AG04450 (cell line): Measurements from ENCODE around the gene KLHL30. TPM values are rescaled to one million over a fixed set of nuclear protein-coding genes. Genes with fewer than 3 reads are reported as not detected.

ENCODE experiments used
- CTCF ChIA-PET: fragments of 300-600, 350-600 bp; formaldehyde crosslinking; extraction: SDS; loops from one replicate; lab custom pipeline; 2022; ENCODE audit warnings: antibody characterized with exemption, inconsistent platforms; lab: Charles Lee
- POLR2A ChIA-PET: fragments of 350-600 bp; formaldehyde crosslinking; extraction: SDS; loops from one replicate; lab custom pipeline; 2021; ENCODE audit warnings: antibody characterized with exemption, inconsistent platforms; lab: Yijun Ruan, JAX
- DNase-seq: peaks from one replicate; pipeline ENCODE4 v3.0.0-alpha.2; 2011; ENCODE audit warnings: low read depth, low spot score
- H3K27ac ChIP-seq: one replicate; pipeline ENCODE4 v1.5.1; 2012; ENCODE audit warnings: low read depth, low read length, control low read depth
- H3K27me3 ChIP-seq: one replicate; pipeline ENCODE4 v1.6.0; 2012; ENCODE audit warnings: low read length; ENCODE audit not compliant: control insufficient read depth, insufficient read depth
- H3K4me3 ChIP-seq: 2 replicates; pipeline ENCODE4 v1.5.1; 2011; ENCODE audit warnings: mild to moderate bottlenecking, low read depth, low read length, control low read depth
- H3K9me3 ChIP-seq: 2 replicates; pipeline ENCODE4 v1.5.1; 2012; ENCODE audit warnings: low read length; ENCODE audit not compliant: control insufficient read depth, insufficient read depth
- polyA plus RNA-seq: library from polyadenylated mRNA; depleted of rRNA; stranded (reverse); fragments of >200 nt; gene quantifications from 2 replicates; pipeline ENCODE4 v1.2.3, GENCODE V29; 2011
- TF ChIP-seq, protein P1 (sequence below): IDR thresholded peaks from 2 replicates; pipeline ENCODE4 v1.5.1; 2011; ENCODE audit warnings: low read depth, low read length, control low read depth, inconsistent platforms

Gene KLHL30
- polyA plus RNA-seq, 1 experiment, result not detected

GRCh38 chr2:238128061-238128440 lies 10.4 kb upstream of the KLHL30 start:
- Histone ChIP-seq H3K27ac (no peak overlapping the region), H3K9me3 (peaks cover 4% of the 10 kb centered on the region; the same call in 1 of the 2 replicates), H3K4me3 (no peak overlapping the region), H3K27me3 (peaks cover 5% of the 10 kb centered on the region)
- CTCF ChIA-PET, result interaction anchor here (0.6 to 1.4 kb wide), 2 partner anchors 42 to 241 kb away, joined by 4 to 6 read pairs; no protein-coding TSS in a partner anchor
- no peak for DNase-seq
- TF ChIP-seq, protein P1, sequence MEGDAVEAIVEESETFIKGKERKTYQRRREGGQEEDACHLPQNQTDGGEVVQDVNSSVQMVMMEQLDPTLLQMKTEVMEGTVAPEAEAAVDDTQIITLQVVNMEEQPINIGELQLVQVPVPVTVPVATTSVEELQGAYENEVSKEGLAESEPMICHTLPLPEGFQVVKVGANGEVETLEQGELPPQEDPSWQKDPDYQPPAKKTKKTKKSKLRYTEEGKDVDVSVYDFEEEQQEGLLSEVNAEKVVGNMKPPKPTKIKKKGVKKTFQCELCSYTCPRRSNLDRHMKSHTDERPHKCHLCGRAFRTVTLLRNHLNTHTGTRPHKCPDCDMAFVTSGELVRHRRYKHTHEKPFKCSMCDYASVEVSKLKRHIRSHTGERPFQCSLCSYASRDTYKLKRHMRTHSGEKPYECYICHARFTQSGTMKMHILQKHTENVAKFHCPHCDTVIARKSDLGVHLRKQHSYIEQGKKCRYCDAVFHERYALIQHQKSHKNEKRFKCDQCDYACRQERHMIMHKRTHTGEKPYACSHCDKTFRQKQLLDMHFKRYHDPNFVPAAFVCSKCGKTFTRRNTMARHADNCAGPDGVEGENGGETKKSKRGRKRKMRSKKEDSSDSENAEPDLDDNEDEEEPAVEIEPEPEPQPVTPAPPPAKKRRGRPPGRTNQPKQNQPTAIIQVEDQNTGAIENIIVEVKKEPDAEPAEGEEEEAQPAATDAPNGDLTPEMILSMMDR, result no peak
- POLR2A ChIA-PET, result no interaction called here

GRCh38 chr2:238128534-238129001 lies 9.9 kb upstream of the KLHL30 start:
- TF ChIP-seq, protein P1, result no peak
- Histone ChIP-seq H3K4me3 (no peak overlapping the region), H3K27me3 (peaks cover 3% of the 10 kb centered on the region), H3K27ac (no peak overlapping the region), H3K9me3 (peaks cover 4% of the 10 kb centered on the region; the same call in 1 of the 2 replicates)
- no peak for DNase-seq
- CTCF ChIA-PET, result interaction anchor here (0.6 kb wide), 1 partner anchor 242 kb away, joined by 6 read pairs; no protein-coding TSS in a partner anchor
- POLR2A ChIA-PET, result no interaction called here

DNA sequence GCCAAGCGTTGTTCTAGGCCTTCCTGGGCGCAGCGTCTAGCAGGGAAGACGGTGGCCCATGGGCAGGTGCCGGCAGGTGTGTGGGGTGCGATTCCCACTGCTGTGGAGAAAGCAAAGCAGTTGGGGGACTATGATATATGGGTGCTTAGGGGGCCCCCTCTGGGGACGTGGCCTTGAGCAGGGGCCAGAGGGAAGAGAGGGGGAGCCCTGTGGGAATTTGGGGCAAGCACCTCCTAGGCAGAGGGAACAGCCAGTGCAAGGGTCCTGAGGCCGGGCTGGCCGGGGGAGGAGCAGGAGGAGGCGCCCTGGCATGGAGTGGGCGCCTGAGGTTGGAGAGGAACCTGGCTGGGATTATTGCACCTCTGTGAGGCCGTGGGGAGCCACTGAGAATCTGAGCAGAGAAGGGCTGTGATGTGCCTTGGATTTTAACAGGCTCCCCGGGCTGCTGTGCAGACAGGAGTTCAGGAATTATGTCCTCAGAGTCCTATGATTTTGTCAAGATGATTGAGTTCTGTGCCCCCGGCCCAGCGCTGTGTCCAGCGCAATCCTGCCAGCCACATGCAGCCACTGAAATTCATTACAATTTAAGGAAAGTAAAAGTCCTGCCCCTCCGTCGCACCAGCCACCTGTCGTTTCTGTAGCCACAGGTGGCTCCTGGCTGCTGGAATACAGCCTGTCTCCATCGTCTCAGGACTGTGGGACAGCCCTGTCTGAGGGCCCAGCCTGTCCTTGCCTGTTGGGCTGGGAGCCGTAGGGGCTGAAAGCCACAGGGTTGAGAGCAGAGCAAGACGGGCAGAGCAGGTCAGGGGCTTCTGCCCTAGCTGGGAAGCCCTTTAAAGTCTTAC lies 9.1 kb upstream of the KLHL30 start:
- Histone ChIP-seq H3K27me3 (no peaks in the 10 kb centered on the region), H3K27ac (no peak overlapping the region), H3K4me3 (no peak overlapping the region), H3K9me3 (peaks cover 4% of the 10 kb centered on the region; the same call in 1 of the 2 replicates)
- TF ChIP-seq, protein P1, result no peak
- ChIA-PET CTCF (no interaction called here), POLR2A (no interaction called here)
- DNase-seq, result no peak

- no peak for DNase-seq
- H3K4me3 ChIP-seq, result no peak overlapping the region
- H3K9me3 ChIP-seq, result peaks cover 4% of the 10 kb centered on the region; the same call in 1 of the 2 replicates
- ChIA-PET POLR2A (no interaction called here), CTCF (no interaction called here)
- TF ChIP-seq, protein P1, result no peak
- H3K27me3 ChIP-seq, result no peaks in the 10 kb centered on the region
- no peak overlapping the region for H3K27ac ChIP-seq
Observed at GRCh38 chr2:238130111-238130695, 8.3 kb upstream of the KLHL30 start.
